Measurements from ENCODE around the gene EPOP. TPM values are rescaled to one million over a fixed set of nuclear protein-coding genes. Genes with fewer than 3 reads are reported as not detected.

EPOP gene
- total and polyA plus RNA-seq, 2 of the 13 experiments (the other 11 are each of a cell fraction or from before 2014, with no cell fraction given): 14.7 to 37.8 TPM

GRCh38 chr17:38704606-38705522 lies 30.1 kb upstream of the EPOP start, which contains the start of gene MLLT6 (continued):
- TF ChIP-seq ELF3 (CRISPR knock-in tag; IDR thresholded peaks at IDR 0.05) (no peak), KLF11 (CRISPR knock-in tag; IDR thresholded peaks at IDR 0.05) (no peak), SKIL (CRISPR knock-in tag; IDR thresholded peaks at IDR 0.05; ENCODE audit: borderline replicate concordance) (no peak; the same call in 1 of the 2 replicates), MED13 (CRISPR knock-in tag; IDR thresholded peaks at IDR 0.05) (no peak), ZBTB20 (CRISPR knock-in tag; IDR thresholded peaks at IDR 0.05; ENCODE audit: borderline replicate concordance, low read depth) (no peak), E2F1 (CRISPR knock-in tag; IDR thresholded peaks at IDR 0.05) (peak; percentile 30), TCF7L2 (IDR thresholded peaks at IDR 0.05; ENCODE audit: low read depth, low read length) (no peak), PLRG1 (conservative IDR thresholded peaks at IDR 0.05) (no peak), ZNF501 (CRISPR knock-in tag; IDR thresholded peaks at IDR 0.05) (no peak), CREB3 (CRISPR knock-in tag; IDR thresholded peaks at IDR 0.05) (peak; percentile 78; the same call in 1 of the 2 replicates), ZNF747 (CRISPR knock-in tag; IDR thresholded peaks at IDR 0.05; ENCODE audit: borderline replicate concordance) (no peak), SMAD9 (CRISPR knock-in tag; IDR thresholded peaks at IDR 0.05) (no peak), RXRB (CRISPR knock-in tag; IDR thresholded peaks at IDR 0.05; ENCODE audit: borderline replicate concordance) (no peak), ZFX (CRISPR knock-in tag; IDR thresholded peaks at IDR 0.05; ENCODE audit: low read depth) (0 out of 2 replicates have a peak, but pooled peaks have one; percentile 20), GTF3A (CRISPR knock-in tag; conservative IDR thresholded peaks at IDR 0.05) (no peak), ZNF883 (CRISPR knock-in tag; IDR thresholded peaks at IDR 0.05; ENCODE audit: not compliant biosample characterization) (no peak), ZNF205 (CRISPR knock-in tag; IDR thresholded peaks at IDR 0.05) (peak; percentile 67; the same call in 1 of the 2 replicates), ZNF136 (CRISPR knock-in tag; IDR thresholded peaks at IDR 0.05; ENCODE audit: low read depth) (no peak), NR2F1 (CRISPR knock-in tag; IDR thresholded peaks at IDR 0.05) (no peak), XRCC5 (optimal IDR thresholded peaks at IDR 0.05; ENCODE audit: low read length) (no peak), TRIM22 (IDR thresholded peaks at IDR 0.05) (no peak)
